Neural cell (in vitro differentiated cells): ENCODE data around the gene LSMEM2.

Experiments used
- CTCF ChIP-seq: fragments of 450-650 bp; IDR thresholded peaks from 2 replicates; pipeline ENCODE4 v1.5.1; 2014; ENCODE audit warnings: antibody characterized with exemption, mild to moderate bottlenecking, moderate library complexity; ENCODE audit not compliant: poor library complexity, severe bottlenecking
- EP300 ChIP-seq: fragments of 450-650 bp; conservative IDR thresholded peaks from 2 replicates; pipeline ENCODE4 v1.6.1; 2014; ENCODE audit warnings: antibody characterized with exemption, mild to moderate bottlenecking, moderate library complexity; ENCODE audit not compliant: poor library complexity, severe bottlenecking
- EZH2 ChIP-seq: fragments of 200-600, 300-800 bp; shearing (Covaris generic), sonication (generic); IDR thresholded peaks from 2 replicates; pipeline ENCODE4 v1.6.1; 2014; ENCODE audit warnings: antibody characterized with exemption, low read length, borderline replicate concordance, mild to moderate bottlenecking; ENCODE audit not compliant: insufficient read depth, poor library complexity, severe bottlenecking
- POLR2AphosphoS5 ChIP-seq: IDR thresholded peaks from 2 replicates; pipeline ENCODE4 v1.6.1; 2012
- RAD21 ChIP-seq: fragments of 450-650 bp; conservative IDR thresholded peaks from 2 replicates; pipeline ENCODE4 v1.6.1; 2014; ENCODE audit warnings: antibody characterized with exemption, mild to moderate bottlenecking, moderate library complexity
- REST ChIP-seq: IDR thresholded peaks from 2 replicates; pipeline ENCODE4 v1.6.1; 2012; ENCODE audit warnings: borderline replicate concordance
- SMC3 ChIP-seq: fragments of 450-650 bp; conservative IDR thresholded peaks from 2 replicates; pipeline ENCODE4 v1.6.1; 2014; ENCODE audit warnings: antibody characterized with exemption, mild to moderate bottlenecking, moderate library complexity; ENCODE audit not compliant: poor library complexity
- TAF1 ChIP-seq: IDR thresholded peaks from 2 replicates; pipeline ENCODE4 v1.6.1; 2012; ENCODE audit warnings: low read depth

DNA sequence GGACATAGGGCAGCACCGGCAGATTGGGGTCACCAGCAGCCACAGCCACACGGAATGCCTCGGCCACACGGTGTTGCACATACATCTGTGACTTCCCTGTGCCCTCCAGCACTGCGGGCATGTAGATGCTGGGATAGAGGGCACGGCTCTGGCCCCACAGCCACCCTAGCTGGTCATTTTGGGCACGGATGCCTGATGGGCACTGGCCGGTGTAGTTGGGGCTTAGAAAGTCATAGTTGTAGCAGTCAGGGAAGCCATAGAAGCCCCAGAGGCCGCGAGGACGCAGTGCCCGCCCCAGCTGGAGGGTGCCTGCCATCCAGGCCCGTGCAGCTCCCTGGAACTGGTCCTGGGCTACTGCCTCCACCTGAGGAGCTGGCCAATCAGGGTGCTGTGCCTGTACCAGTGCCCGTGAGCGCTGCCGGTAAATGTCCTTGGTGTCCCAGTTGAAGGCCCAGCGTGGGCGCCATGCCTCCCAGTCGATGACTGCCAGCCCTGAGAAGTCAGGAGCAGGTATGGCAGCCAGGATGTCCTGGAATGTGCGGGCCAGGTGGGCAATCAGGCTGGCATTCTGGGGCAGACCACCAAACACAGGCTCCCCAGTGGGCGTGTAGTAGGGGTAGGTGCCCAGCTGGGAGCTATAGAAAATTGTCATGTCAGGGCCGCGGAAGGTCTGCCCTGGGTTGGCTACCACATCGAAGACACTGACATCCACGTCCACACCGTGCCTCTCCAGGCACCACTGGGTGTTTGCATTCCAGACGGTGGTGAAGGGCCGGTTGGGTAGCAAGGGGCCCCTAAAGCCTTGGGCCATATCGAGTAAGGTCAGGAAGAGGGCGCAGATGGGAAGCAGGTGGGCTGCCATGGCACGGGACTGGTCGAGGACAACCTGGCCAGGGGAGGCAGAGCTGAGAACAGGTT is 23.5 kb downstream of the LSMEM2 start:
- TF ChIP-seq CTCF (no peak), SMC3 (no peak), RAD21 (no peak), REST (no peak), EZH2 (no peak), EP300 (no peak), POLR2AphosphoS5 (no peak), TAF1 (no peak)
